Body of pancreas (tissue), 4 donors: ENCODE measurements around the gene DAB1. TPM values are rescaled to one million over a fixed set of nuclear protein-coding genes. Genes with fewer than 3 reads are reported as not detected.

ENCODE experiments used
- ATAC-seq: fragments of 150-250 bp; one replicate; pipeline ENCODE4 v1.9.1; 2016
- DNase-seq, 4 donors: peaks; one replicate each; pipeline ENCODE4 v3.0.0-alpha.2; 2019
- H3K27ac ChIP-seq, 4 donors: fragments of 200-600 bp; sonication (generic); 1 replicate in 3 of 4; 2 replicates in 1 of 4; pipeline versions ENCODE4 v1.5.1 to v1.6.1; 2016 to 2019; ENCODE audit warnings: mild to moderate bottlenecking in 1 of 4, mixed read lengths in 1 of 4, moderate library complexity in 1 of 4
- H3K27me3 ChIP-seq, 2 donors: fragments of 200-600 bp; sonication (generic); one replicate each; pipeline ENCODE4 v1.6.0; 2016; ENCODE audit warnings: mild to moderate bottlenecking in 1 of 2
- H3K36me3 ChIP-seq, 2 donors: fragments of 200-600 bp; sonication (generic); replicated peaks in 1 of 2; 2 replicates each; pipeline ENCODE4 v1.5.1; 2016; ENCODE audit warnings: low read depth in 2 of 2; ENCODE audit not compliant: insufficient read depth in 1 of 2
- H3K4me1 ChIP-seq: fragments of 200-600 bp; sonication (generic); one replicate; pipeline ENCODE4 v1.6.0; 2016
- H3K4me3 ChIP-seq, 2 donors: fragments of 200-600 bp; sonication (generic); 1 replicate in 1 of 2; 2 replicates in 1 of 2; pipeline ENCODE4 v1.5.1; 2016 to 2019
- H3K9me3 ChIP-seq, 3 donors: fragments of 200-600 bp; sonication (generic); 1 replicate in 2 of 3; 2 replicates in 1 of 3; pipeline ENCODE4 v1.5.1; 2016
- CTCF ChIP-seq, 7 experiments: fragments of 450-650 bp in 4 of 7; fragments of 200-600 bp in 3 of 7; sonication (generic) in 3 of 7; IDR thresholded peaks; one replicate each; pipeline ENCODE4 v1.5.1; 2016 to 2019; ENCODE audit warnings: antibody characterized with exemption in 7 of 7
- POLR2A ChIP-seq, 3 donors: fragments of 450-650 bp; IDR thresholded peaks; one replicate each; pipeline ENCODE4 v1.6.1; 2016; ENCODE audit warnings: antibody characterized with exemption in 3 of 3, mild to moderate bottlenecking in 2 of 3
- WGBS, 2 donors: methylation state at CpG; one replicate each; pipeline ENCODE4 v1.1.5; 2017; 5-methylcytosine and 5-hydroxymethylcytosine counted together
- intact Hi-C: fragments of 100-400 bp; cut with DNase I; formaldehyde crosslinking; loops from one replicate; pipeline ENCODE4 v1.15.1; 2023
- total RNA-seq, 2 donors: library from RNA; depleted of rRNA; stranded (reverse); fragments of >200 nt; gene quantifications; one replicate each; pipeline ENCODE4 v1.1.0, GENCODE V29; 2016

DAB1 gene
- total RNA-seq, 2 donors from 2014 or later: under 0.01 TPM; not detected in 1

DNA sequence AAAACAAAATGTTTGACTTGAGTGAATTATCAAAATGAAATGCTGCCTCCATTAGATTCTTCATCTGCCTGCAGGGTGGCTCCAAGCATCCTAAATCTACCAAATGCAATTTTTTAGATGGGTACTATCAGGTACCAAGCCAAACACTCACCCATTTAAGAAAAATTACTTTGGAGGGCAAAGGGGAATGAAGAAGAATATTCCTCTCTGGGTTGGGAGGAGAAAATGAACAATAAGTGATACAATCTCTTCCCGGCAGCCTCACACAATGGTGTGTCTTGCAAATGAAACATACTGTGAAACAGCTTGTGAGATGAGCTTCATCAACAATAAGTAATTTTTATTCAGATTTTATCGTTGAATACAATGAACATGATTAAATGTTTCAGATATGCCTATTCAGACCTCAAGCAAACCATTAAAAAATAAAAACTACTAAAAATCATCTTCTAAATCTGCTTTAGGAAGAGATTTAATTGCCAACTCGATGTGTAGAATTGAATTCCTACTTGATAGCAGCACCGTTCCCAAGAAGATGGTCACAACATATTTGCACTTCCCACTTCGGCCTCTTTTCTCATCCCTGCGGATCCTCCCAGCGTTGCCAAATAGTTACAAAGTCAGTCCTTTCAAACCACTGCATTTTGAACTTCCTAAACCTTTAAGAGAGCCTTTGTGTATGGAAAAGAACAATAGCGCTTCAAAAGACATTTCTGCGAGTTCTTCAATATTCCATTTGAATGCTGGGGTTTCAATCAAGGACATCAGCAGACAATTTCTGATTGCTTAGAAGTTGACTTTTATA is 2.7 kb downstream of the DAB1 start:
- DNase-seq (no peak), ATAC-seq (no peak)
- peaks cover 0 to 17% of the 10 kb centered on the region in 2 donors for H3K27me3 ChIP-seq
- no peaks in the 10 kb centered on the region for H3K9me3 ChIP-seq
- H3K4me3 ChIP-seq: no peak overlapping the region
- no peaks in the 10 kb centered on the region for H3K36me3 ChIP-seq
- WGBS, 2 donors: 14 to 17% methylated on average over 9 of the region's 9 CpGs
- intact Hi-C loops: no loop called here
- no peak for TF ChIP-seq POLR2A (IDR thresholded peaks at IDR 0.05)
- no peak for TF ChIP-seq CTCF (IDR thresholded peaks at IDR 0.05)
- H3K27ac ChIP-seq: no peak overlapping the region
- H3K4me1 ChIP-seq: peaks cover 27% of the 10 kb centered on the region

GRCh38 chr1:57418971-57419370 is 4.9 kb downstream of the DAB1 start:
- Histone ChIP-seq H3K4me1 (peaks cover 18% of the 10 kb centered on the region), H3K9me3 (no peaks in the 10 kb centered on the region), H3K27me3 (peaks cover 0 to 13% of the 10 kb centered on the region in 2 donors), H3K27ac (no peak overlapping the region), H3K36me3 (no peaks in the 10 kb centered on the region), H3K4me3 (no peak overlapping the region)
- no peak for TF ChIP-seq CTCF (IDR thresholded peaks at IDR 0.05)
- intact Hi-C loops: no loop called here
- WGBS, 2 donors: 59 to 60% methylated on average over 4 of the region's 4 CpGs
- ATAC-seq (no peak), DNase-seq (no peak)

DNA sequence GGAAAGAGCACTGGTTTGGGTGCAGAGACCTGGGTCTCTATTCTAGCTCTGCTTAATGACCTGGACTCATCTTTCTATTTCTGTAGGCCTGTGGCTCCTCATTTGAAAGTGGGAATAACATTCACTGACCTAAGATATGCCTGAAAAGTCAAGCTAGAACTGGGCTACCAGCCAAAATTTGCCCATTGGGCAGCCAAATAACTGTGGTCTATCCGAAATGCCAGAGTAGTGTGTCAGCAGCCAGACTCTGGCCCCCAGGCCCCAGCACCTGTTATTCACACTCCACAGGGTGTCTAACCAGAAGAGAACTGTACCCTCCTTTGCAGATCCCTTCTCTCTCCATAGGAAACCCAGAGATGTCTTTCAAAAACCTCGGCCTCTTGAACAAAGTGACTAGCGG is 12.6 kb downstream of the DAB1 start:
- ATAC-seq (no peak), DNase-seq (no peak)
- intact Hi-C loops: no loop called here
- H3K9me3 ChIP-seq: peaks cover 0 to 8% (median 0%) of the 10 kb centered on the region in 3 donors
- no peaks in the 10 kb centered on the region for H3K27me3 ChIP-seq
- 78 to 85% methylated on average over 3 of the region's 3 CpGs for WGBS, 2 donors
- no peaks in the 10 kb centered on the region for H3K4me1 ChIP-seq
- H3K4me3 ChIP-seq: no peak overlapping the region
- no peak for TF ChIP-seq CTCF (IDR thresholded peaks at IDR 0.05)
- no peak for TF ChIP-seq POLR2A (IDR thresholded peaks at IDR 0.05)
- H3K36me3 ChIP-seq: no peaks in the 10 kb centered on the region
- H3K27ac ChIP-seq: no peak overlapping the region

- no peak for ATAC-seq
- DNase-seq: no peak
- Histone ChIP-seq H3K36me3 (no peaks in the 10 kb centered on the region), H3K4me1 (no peaks in the 10 kb centered on the region), H3K27ac (no peak overlapping the region), H3K4me3 (no peak overlapping the region), H3K27me3 (no peaks in the 10 kb centered on the region), H3K9me3 (peaks cover 0 to 8% (median 0%) of the 10 kb centered on the region in 3 donors)
- 47 to 50% methylated on average over 4 of the region's 4 CpGs for WGBS, 2 donors
- TF ChIP-seq CTCF (IDR thresholded peaks at IDR 0.05) (no peak), POLR2A (IDR thresholded peaks at IDR 0.05) (no peak)
- intact Hi-C loops: no loop called here
Observed at GRCh38 chr1:57410508-57410907, 13.4 kb downstream of the DAB1 start.

DNA sequence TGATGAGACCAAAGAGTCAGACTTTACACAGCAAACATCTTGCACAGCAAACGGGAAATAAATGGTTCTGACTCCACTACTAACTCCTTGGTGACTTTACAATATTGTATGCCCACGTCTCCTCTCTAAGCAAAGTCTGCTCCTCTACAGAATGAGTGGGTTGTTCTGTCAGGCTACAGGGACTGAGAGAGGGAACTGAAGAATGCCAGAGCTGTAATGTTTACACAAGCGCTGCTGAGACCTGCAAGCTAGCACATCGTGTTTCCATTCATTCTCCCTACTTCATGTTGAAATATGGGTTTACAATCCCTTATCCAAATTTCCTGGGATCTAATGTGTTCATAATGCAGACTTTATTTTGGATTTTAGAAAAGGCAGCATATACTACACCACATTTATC is 15.9 kb downstream of the DAB1 start:
- H3K4me3 ChIP-seq: no peak overlapping the region
- no peaks in the 10 kb centered on the region for H3K4me1 ChIP-seq
- H3K9me3 ChIP-seq: peaks cover 0 to 8% (median 0%) of the 10 kb centered on the region in 3 donors
- no peak overlapping the region for H3K27ac ChIP-seq
- no peaks in the 10 kb centered on the region for H3K36me3 ChIP-seq
- 15 to 19% methylated on average over 4 of the region's 4 CpGs for WGBS, 2 donors
- TF ChIP-seq CTCF (IDR thresholded peaks at IDR 0.05): no peak
- TF ChIP-seq POLR2A (IDR thresholded peaks at IDR 0.05): no peak
- intact Hi-C loops: no loop called here
- DNase-seq (no peak), ATAC-seq (no peak)
- H3K27me3 ChIP-seq: no peaks in the 10 kb centered on the region
